Erythroblast (primary cell): ENCODE data around the gene RAI14.
A peak's percentile ranks its signal among the peaks of the same experiment; 100 is the strongest.

Experiments used
- DNase-seq, 2 experiments: peaks; one replicate each; lab custom pipeline; 2025; lab: John Stamatoyannopoulos, UW
- GATA1 ChIP-seq: IDR thresholded peaks from 2 replicates; pipeline ENCODE4 v1.6.1; 2011; ENCODE audit warnings: low read depth, mild to moderate bottlenecking, control low read depth, low read length, moderate library complexity
- POLR2A ChIP-seq: IDR thresholded peaks from 2 replicates; pipeline ENCODE4 v1.6.1; 2011; ENCODE audit warnings: mild to moderate bottlenecking, low read length

Gene RAI14

DNA sequence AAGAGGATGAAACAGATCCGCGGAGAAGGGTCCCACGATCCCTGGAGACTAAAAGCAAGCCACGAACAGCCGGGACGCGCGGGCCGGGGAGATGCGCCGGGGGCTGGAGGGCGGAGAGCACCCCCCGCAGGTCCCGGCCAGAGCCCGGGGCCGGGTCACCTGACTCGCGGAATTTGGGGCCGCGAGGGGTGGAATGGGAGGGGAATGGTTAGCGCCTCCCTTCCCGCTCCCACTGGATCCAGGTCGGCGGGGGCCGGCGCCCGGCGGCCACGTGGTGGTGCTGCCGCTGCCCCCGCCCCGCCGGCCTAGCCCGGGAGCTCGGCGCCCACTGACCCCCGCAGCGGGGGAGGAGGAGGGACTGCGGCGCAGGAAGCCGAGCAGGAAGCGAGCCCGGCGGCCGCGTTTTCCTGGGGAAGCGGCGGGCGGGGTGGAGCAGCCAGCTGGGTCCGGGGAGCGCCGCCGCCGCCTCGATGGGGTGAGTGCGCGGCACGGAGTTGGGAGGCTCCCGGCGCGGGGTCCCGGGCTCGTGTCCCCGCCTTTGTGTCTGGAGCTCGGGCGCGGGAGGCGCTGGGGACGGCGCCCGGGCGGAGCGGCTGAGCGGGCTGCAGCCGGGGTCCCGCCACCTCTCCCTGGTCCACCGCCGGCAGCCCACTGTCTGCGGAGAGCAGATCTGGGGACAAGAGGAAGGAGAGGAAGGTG, at the start of gene RAI14:
Gene RAI14, plus strand, starts transcription at position 328 of the 699 bp plus-strand sequence. CDS start 30,592 bp downstream, outside the sequence.
- TF ChIP-seq GATA1 (no peak), POLR2A (no peak)
- DNase-seq, result peak in 1 of 2 experiments; percentile 37

DNA sequence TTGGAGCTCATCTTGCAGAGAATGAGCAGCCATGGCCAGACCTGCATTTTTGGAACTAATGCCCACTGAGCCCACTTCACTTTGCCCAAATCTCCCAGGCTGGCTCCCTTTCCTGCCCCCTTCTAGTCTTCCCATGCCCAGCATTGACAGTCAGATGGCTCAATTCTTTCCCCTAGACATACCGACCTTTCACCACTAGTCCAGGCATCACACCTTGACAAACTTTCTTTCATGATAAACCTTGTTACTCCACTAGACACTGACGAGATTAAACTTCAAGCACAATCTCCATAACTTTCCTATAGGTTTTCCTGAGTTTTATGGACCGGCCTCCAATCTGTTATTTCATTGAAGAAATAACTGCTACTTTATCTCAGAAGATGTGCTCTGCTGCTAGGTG, 47.8 kb upstream of the RAI14 start:
- TF ChIP-seq POLR2A, result no peak
- TF ChIP-seq GATA1, result no peak
- DNase-seq, result no peak

DNA sequence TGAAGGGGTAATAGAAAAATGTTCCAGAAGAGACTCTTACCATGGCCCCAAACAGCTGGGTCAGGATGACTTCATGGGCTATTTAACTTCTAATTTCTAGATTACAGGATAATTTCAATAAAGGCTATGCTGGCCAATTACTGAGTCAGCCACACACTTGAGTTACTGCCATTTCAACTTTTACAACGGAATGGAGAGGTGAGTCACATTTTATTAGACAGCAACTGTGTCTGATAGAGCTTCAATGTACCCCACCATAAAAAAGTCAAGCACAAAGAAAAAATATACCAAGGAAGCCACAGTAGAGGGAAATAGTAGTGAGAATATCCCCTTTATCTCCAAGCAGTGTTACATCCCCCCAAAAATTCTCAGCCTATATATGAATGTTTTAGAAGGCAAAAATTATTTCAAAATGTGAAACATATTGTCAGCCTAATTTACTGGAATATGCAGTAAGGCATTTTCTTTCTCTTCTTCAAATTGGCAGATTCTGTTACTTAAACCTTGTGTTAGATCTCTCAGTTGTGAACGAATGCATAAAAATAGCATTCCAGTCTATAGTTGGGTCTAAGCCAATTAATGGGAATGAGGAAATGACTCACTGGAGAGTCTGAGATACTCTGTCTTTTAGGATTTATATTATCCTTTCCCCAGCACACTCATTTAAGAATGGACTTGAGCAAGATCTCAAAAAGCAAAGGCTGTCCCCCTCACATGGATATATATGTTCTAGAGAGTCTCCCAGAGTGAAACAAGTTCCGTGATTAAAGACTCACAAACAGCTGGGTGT, 47.1 kb upstream of the RAI14 start:
- TF ChIP-seq POLR2A, result no peak
- no peak for TF ChIP-seq GATA1
- DNase-seq, result peak in 1 of 2 experiments; percentile 45

DNA sequence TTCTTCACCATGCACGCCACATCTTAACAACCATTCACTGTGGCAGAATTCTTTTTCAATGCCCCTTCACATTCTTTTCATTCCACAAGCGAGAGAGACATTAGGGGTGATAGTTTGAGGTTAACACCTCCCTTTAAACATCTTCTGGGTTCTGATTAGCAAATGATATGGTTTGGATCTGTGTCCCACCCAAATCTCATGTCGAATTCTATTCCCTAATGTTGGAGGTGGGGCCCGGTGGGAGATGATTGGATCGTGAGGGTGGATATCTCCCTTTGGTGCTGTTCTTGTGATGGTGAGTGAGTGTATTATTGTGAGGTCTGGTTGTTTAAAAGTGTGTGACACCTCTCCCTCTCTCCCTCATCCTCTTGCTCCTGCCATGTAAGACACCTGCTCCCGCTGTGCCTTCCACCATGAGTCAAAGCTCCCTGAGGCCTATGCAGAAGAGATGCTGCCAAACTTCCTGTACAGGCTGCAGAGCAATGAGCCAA, 46.1 kb upstream of the RAI14 start:
- no peak for DNase-seq
- TF ChIP-seq GATA1 (no peak), POLR2A (no peak)

DNA sequence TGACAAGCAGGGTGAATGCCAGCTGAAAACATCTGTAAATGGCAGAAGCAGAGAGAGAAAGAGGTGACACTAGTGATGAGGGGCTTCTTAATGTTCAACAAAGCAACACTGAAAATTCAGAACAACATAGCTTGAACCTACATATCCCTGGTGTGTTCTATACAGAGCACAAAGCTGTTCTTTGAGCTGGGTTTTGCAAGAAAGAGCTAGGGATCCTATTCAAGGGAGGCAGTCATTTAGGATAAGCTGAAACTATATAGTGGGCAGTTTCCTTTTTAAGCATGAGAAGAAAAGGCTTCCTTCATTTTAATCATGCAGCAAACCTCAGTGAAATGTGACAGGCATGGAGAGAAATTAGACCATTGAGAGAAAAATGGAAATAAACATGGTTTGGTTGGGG, 45.6 kb upstream of the RAI14 start:
- DNase-seq, result no peak
- no peak for TF ChIP-seq GATA1
- TF ChIP-seq POLR2A, result no peak

DNA sequence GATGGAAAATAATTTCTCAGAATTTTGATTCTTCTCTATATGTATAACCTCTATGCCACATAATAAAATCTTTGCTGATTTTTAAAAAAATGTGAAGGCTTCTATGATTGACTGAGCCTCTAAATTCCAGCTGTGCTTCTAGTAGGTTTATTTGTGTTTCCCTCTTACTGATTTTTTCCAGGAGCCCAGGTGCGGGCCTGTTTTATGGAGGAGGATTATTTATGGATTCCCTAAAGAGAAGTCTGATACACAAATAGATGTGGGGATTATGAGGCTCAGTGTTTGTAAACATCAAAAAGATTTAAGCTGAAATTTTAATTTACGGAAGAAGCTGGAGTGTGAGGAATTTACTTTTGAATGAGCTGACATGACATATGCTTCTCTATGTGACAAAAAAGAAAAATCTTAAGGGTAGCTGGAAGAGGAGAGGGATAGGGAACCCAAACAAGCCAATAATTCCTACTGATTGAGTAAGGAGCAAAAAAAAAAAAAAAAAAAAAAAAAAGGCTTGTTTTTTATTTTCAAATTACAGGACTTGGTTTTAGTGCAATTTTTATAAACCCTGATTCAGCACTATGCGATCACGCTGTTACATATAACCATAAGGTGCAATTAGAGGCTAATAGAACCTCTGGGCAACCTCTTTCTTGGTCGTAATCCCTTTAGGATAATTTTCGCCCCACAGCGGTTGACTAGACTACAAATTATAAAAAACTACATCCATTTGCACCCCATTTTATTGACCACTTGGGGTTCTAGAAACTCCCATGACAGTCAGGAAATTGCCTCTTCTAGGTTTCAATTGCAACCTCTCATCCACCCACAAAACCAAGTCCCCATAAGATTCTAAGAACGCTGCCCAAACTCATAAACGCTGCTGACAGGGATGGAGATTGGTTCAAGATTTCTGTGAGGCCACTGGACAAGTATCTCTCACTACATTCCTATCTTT, 44.4 kb upstream of the RAI14 start:
- TF ChIP-seq POLR2A (no peak), GATA1 (no peak)
- no peak for DNase-seq

DNA sequence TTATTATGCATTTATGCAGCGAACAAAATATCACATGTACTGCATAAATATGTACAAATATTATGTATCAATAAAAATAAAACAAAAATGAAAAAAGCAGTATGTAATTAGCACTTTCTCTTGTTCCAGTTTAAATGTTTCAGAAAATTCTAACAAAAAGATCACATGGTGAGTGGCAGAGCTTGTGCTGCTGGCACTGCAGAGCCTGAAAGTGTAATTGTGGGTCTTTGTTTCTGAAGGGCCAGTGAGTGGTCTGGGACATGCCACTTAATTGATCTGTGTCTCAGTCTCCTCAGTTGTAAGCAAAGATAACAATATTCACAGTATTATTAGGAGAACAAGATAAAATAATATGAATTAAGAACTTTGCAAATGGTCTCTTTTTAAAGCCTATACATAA, 39.5 kb upstream of the RAI14 start:
- no peak for TF ChIP-seq GATA1
- no peak for TF ChIP-seq POLR2A

DNA sequence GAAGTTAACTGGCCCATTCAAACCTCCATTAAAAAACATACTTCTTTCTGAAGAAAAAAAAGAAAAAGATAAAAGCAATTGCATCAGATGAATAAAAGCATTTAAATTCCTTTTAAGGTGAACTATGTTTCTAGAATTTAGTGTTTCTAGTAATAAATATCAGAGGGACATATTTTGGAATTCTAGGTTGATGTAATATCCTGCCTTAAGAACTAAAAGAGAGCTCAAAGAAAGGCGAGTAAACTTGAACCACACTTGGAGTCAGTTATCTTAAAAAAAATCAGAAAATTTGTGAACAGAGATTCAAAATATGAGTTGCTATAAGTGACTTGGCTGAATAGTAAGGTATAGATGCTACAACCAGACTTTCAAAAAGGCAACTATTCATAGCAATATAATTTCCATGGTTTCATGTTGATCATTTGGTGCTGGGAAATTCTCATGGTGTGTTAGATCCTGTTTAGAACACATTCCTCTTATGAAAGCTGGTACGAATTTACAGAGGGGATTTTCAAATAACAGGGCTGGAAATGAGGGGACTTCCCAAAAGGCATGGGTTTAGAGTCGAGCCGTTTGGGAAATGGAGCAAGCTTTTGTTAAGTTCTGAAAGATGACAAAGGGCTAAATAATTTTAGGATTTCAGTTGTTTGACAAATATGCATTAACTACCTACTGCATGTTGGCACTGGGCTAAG, 37.6 kb upstream of the RAI14 start:
- DNase-seq, result no peak
- no peak for TF ChIP-seq POLR2A
- TF ChIP-seq GATA1, result no peak

More for the DNA sequence above, 39.5 kb upstream of the RAI14 start:
- DNase-seq, result no peak

DNA sequence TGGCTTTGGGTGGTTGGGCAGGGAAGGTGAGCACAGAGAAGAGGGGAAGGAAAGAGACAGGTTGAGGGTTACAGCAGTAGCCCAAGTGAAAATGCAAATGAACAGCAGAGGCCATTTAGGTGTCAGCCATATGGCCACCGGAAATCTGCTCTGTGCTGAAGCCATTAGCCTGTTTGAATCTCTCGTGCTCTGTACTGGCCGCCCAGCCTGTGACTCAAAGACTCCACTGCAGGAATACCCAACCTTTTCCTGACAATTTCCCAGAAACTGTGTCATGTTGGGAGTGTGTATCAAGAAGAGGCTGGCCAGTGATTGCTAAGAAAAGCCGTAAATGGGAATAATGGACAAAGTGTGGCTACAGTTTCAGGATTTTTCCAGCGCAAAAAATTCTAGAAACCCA, 35.9 kb upstream of the RAI14 start:
- TF ChIP-seq POLR2A (no peak), GATA1 (no peak)
- DNase-seq, result no peak

DNA sequence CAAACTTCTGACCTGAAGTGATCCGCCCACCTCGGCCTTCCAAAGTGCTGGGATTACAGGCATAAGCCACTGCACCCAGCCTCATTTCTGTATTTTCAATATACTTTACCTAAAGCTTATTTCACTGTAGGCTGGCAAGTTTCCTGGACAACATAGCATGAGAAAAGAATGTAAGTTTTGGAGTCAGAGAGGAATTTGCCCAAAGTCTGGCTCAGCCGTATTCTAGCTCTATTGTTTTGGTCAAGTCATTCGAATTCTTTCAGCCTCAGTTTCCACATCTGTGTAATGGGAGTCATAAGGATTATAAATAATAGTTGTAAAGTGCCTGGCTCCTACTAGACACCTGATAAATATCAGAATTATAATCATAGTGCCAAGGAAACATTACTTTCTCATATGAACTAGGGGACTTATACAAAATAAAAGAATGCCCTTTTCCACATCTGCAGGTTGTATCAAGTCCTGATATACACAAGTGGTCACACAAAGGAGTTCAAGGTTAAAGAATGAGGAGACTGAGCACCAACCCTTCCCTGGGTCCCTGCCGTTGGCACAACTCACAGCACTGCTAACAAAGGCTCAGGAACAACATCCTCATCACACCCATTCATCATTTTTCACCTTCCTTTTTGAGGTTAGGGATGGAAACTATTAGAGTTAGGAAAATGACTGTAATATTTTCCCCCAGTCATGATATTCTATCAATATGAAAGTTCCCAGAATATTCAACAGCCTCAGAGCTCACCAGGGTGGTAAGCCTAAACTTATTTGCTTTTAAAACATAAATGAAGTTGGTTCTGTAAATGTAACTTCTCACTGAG, 34.6 kb upstream of the RAI14 start:
- TF ChIP-seq GATA1 (no peak), POLR2A (no peak)
- no peak for DNase-seq

DNA sequence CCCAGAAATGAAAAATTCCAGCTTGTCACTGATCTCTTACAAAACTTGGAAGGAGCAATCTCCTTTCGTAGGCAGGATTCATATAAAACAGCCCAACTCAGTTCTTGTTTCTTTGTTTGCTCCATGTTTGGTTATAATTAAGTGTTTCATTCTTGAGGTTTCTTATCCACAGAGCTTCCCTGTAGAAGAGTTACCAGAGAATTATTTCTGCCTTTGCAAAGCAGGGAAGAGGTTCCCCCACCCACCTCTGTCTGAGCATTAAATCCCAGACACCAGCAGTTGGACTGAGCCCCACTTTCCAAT, 34.1 kb upstream of the RAI14 start:
- no peak for DNase-seq
- TF ChIP-seq POLR2A, result no peak
- no peak for TF ChIP-seq GATA1

DNA sequence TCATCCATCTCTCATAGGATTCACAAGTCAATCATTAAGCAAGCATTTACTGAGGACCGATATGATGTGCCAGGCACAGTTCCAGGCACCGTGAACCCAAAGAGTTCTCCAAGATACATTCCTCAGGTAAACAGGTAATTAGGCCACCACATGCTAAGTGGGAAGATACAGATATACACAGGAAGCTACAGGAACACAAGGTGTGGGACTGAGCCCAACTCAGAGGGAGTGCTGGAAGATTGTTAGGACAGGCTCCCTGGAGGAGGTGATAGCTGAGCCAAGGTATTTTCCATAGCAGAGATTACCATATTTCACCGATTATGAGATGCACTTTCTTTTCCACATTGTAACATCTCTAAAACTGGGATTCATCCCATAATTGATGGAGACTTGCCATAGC, 31.4 kb upstream of the RAI14 start:
- TF ChIP-seq GATA1 (no peak), POLR2A (no peak)
- no peak for DNase-seq
